Middle frontal gyrus (tissue), 1 donor: ENCODE measurements around the gene ADPGK.
"Not testable (repeated sequence)": the region's sequence is repeated elsewhere in the genome, so short reads cannot be mapped to it uniquely, and the experiment has no call there.

ENCODE experiments used
- DNase-seq: peaks from one replicate; pipeline ENCODE4 v3.0.0-alpha.2; 2015; ENCODE audit warnings: low spot score; ENCODE audit errors: extremely low spot score

ADPGK gene

DNA sequence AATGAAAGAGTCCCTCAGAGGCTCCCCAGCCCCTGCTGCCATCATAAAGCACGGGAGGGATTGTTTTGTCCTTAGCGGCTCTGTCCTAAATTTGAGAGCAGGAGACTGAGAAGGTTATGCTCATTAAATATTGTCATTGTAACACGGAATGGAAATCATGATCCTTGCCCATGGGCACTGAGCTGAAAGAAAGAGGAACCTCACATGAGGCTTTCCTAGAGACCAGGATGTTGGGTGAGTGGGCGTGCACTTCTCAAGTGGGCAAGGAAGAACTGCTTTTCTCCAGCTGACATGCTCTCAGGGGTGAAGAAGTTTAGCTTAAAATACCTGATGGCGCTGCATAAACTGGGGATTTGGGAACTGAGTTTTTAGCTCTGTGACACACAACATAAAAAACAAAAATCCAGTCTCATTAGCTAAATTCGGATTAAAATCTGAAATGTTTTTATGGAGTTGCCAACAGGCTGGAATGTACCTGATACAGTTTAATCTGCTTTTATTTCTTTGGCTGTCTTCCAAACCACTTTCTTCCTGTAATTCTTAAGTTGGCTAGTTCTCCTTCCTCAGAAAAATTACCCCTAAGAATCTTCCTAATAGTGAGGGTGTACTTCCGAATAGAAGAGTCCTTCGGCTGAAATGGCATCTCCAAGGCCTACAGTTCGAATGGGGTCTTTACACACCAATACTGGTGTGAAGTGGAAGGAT lies 31.7 kb downstream of the ADPGK start:
- no peak for DNase-seq

DNA sequence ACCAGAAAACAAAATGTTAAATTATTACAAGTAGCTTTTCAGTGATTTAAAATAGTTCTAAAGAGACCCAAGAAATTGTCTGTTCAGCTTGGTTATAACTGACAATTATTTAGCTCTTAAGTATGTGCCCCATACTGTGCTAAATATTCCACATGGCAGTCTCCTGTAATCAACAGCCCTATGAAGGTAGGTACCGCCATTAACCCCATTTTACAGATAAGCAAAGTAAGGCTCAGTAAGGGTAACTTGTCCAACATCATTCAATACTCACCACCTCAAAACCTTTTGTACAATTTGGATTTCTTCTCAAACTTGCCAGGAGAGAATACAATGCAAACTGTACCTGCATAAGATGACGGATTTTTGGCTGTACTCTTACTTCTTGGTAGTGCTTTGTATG lies 33.9 kb downstream of the ADPGK start:
- DNase-seq = no peak

DNA sequence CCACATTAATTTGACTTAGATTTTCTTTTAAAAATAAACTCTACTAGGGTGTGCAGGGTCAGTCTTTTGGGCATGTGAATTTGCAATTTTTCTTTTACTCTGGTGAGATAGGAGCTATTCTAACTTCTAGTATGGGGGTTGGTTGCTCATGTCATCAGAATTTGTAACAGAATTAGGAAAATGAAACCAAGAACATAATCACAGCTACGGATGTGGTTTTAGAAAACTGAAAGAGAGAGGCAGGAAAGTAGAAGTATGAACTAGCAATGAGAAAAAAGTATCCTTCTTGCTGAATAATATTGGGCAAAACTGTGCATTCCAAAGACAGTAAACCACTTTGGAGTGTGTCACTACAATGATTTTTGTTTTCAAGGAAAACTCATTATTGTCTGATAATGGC lies 43.3 kb downstream of the ADPGK start:
- no peak for DNase-seq

DNA sequence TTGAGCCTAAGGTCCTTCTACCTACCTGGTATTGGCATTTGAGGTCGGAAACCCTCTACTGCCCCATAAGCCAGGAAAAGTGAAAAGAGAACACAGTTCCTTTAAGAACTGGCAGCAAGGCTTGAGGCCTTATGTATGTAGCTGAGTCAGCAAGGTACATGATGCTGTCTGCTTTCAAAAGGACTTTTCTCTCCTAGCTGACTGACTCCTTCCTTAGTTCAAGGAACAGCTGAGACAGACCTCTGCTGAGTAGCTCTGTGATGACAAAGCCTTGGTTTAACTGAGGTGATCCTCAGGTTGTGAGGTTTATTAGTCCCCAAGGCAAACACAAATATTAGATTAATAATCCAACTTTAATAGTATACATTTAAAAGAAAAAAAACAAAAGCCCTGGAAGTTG lies 45.8 kb downstream of the ADPGK start:
- DNase-seq = no peak

DNA sequence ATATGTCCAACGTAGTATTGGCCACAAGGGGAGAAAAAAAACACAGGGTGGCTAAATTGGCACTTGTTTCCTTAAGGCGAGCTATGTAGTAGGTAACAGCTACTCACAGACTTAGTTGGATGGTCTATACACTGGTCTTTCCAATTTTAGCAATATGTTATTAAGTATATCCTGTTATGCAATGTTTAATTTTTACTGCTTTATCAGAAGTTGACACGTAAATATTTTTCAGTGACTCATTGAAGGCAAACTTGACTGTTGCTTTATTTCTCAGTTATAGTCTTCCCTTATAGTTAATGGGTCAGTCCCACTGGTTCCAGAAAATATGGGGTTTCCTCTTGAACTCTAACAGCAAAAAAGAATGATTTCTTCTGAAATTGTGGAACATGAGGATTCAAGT lies 46.5 kb downstream of the ADPGK start:
- DNase-seq = no peak

DNA sequence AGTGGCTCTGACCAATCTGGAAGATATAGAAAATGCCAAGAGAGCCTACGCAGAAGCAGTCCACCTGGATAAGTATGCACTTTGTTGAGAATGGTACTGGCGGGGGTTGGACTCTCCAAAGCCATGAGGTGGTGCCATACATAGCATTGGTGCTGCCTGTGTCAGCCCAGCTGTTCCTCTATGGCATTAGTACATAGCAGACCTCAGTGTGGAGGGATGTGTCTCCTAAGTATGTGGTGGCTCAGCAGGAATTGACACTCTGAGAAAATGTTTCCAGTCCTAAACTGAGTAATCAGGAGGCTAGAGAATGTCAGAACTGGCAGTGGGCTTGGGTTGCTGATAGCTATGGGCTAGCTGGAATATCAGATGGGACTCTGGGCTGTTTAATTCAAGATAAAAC lies 48.4 kb downstream of the ADPGK start:
- DNase-seq = no peak

DNA sequence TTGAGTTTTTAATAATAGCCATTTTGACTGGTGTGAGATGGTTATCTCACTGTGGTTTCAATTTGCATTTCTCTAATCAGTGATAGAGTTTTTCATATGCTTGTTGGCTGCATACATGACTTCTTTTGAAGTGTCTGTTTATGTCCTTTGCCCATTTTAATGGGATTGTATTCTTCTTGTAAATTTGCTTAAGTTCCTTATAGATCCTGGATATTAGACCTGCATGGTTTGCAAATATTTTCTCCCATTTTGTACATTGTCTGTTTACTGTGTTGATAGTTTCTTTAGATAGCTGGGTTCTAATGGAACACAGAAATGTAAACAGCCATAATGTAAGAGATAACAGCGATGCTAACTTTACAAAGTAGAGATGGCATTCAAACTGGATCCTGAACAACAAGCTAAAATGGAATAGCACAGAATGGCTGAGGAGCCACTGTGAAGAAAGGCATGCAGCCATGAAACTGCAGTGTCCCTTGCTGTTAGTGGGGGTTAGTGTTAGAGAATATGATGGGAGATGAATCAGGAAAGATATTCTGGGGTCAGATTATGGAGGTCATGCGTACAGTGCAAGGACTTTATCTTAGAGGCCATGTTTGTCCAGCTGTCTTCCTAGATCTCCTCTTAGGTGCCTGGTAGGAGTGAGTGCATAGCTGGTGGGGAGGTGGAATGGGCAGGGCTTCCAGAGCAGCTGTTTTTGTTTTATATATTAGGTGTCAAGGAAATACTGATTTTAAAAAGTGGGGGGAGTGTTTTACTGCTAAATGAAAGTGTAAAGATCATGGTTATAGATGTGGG lies 49.4 kb downstream of the ADPGK start:
- DNase-seq = no peak

DNA sequence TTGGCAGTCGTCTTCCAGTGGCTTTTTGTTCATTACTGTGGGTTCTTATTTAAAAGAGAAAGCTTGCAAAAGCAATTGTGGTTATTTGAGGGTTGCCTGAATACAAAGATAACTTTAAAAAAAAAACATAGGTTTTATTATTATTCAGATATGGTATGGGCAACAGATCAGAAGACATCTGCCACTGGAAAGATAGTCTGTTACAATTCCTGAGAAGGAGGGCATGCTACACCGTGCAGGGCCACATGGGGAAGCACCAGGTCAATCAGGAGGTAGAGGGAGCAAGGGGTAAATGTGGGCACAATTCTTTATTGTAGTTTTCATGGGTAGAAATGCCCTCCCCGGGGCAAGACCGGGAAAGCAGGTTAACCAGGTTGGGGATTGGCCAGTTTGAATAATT lies 51.0 kb downstream of the ADPGK start:
- DNase-seq = no peak

DNA sequence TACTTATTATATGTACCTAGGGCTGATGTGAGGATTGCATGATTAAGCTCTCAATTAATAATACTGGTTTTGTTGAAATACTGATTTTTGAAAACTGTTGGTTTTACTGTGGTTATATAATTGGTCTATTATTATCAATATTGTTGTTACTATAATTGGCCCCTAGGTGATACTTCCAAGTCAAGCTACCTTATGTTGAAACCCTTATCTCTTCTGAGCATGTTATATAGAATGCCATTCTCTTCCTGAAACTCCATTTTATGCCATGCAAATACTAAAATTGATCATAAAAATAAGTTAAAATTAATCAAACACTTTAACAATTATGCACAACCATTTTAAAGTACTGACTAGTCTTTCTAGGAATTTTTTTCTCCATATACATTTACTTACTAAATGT lies 51.5 kb downstream of the ADPGK start:
- no peak for DNase-seq

DNA sequence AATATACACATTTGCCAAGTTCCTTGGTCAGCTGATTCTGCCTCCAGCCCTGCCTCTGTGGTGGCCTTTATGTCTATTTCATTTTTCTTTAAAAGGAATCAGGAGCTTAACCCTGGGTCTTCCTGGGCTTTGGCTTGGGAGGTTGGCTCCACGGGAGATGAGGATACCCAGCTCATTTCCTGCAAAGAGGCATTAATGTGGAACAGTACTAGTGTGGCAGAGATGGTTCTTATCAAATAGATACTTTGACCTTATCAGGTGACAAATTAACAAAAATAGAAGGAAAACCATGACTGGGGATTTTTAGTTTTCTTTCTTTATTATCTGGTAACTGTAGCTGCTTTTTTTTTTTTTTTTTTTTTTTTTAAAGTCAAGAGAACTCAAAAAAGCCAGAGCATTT lies 54.7 kb downstream of the ADPGK start:
- DNase-seq = no peak

DNA sequence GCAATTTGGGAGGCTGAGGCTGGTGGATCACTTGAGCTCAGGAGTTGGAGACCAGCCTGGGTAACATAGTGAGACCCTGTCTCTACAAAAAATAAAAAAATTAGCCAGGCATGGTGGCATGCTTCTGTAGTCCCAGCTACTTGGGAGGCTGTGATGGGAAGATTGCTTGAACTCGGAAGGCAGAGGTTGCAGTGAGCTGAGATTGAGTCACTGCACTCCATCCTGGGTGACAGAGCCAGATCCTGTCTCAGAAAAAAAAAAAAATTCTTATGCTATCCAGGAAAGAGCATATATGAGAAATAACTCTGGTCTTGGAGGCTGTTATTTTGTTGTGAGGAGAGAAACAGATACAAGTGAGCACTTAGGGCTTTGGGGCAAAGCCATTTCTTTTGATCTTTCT lies 55.3 kb downstream of the ADPGK start:
- not testable (repeated sequence) for DNase-seq

DNA sequence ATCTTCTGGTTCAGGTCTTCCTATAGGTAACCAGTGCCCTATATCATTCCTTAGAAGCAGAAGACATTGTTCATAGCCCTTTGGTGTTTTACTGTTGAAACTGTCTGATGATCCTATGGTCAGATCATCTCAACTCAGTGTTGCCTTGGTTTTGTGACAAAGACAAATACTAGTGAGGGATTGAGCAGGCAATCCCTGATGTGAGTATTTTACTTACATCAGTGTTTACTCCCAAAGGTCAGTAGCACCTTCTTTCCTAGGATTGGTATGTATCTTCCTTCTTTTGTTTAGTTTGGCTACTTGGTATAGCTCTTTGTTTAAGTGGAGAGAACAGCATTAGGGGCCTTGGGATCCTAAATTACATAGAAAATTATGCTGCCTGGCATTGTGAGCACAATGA lies 56.4 kb downstream of the ADPGK start:
- DNase-seq = no peak

DNA sequence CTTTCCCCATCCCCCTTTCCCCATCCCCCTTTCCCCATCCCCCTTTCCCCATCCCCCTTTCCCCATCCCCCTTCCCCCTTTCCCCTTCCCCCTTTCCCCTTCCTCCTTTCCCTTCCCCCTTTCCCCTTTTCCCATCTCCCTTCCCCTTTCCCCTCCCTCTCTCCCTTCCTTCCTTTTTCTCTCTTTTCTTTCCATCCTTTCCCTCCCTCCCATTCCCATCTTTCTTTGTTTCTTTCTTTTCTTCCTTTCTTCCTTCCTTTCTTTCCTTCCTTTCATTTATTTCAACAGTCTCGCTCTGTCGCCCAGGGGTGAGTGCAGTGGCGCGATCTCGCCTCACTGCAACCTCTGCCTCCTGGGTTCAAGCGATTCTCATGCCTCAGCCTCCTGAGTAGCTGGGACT lies 57.7 kb downstream of the ADPGK start:
- not testable (repeated sequence) for DNase-seq

DNA sequence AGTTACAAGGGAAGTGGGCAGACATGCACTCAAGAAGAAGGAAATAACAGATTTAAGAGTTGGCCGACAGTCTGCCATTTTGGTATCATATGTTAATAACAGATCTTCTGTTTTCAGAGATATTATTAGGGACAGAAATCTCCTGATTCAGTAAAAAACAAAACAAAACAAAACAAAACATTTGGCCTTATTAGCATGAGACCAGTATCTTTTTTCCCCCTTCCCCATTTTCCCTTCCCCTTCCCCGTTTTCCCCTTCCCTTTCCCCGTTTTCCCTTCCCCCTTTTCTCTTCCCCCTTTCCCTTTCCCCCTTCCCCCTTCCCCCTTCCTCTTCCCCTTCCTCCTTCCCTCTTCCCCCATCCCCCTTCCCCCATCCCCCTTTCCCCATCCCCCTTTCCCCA lies 58.1 kb downstream of the ADPGK start:
- no peak for DNase-seq

DNA sequence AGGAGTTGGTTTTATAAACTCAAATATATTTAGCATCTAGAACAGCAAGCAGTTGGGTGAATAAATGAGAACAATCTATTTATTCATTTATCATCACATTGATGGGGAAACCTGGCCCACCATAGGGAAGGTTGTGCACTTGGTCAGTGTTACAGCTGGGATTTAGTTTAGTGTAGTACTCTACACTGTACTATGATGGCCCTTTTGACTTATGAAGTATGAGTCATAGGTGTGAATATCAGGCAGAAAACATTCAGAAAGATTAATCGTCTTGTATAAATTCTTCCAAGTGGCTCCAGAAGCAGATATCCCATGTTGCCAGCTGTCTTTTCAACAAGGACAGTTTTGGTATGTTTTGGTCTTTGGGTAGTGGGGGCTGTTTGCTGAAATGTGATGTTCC lies 59.5 kb downstream of the ADPGK start:
- DNase-seq = no peak

DNA sequence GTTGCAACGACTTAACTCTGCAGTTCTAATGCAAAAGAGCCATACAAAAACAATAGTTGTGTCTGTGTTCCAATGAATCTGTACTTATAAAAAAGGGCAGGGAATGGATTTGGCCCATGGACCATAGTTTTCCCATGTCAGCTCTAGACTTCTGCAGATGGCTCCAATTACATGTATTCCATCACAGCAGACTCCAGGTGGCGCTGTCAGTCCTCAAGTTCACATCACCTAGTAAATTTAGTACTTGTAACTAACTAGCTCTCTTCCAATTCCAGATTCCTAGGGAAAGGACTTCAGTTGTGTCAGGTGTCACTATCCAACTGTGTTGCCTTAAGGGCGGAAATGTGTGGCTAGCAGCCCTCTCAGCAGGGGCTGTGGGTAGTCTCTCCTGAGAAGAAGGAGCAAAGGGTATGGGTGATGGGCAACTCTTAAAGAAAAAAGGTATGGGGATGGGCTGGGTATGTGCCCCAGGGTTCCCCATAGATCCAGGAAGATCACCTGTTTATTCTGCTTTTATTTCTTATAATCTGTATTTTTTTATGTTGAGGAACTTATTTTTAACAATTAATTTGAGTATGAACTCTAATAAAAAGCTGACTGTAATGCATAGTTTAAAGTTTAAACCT lies 61.4 kb downstream of the ADPGK start:
- DNase-seq = no peak

DNA sequence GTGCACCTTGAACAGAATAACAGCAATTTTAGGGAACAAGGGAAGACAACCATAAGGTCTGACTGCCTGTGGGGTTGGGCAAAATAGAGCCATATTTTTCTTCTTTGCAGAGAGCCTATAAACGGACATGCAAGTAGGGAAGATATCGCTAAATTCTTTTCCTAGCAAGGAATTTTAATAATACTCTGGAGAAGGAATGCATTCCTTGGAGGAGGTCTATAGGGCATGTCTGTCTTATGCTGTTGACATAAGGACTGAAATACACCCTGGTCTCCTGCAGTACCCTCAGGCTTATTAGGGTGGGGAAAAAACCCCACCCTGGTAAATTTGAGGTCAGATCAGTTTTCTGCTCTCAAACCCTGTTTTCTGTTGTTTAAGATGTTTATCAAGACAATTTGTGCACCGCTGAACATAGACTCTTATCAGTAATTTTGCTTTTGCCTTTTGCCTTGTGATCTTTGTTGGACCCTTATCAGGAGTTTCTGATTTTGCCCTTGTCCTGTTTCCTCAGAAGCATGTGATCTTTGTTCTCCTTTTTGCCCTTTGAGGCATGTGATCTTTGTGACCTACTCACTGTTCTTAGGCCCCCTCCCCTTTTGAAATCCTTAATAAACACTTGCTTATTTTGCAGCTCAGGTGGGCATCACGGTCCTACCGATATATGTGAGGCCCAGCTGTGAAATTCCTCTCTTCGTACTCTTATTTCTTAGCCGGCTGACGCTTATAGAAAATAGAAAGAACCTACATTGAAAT lies 74.8 kb downstream of the ADPGK start:
- DNase-seq = not testable (repeated sequence)

DNA sequence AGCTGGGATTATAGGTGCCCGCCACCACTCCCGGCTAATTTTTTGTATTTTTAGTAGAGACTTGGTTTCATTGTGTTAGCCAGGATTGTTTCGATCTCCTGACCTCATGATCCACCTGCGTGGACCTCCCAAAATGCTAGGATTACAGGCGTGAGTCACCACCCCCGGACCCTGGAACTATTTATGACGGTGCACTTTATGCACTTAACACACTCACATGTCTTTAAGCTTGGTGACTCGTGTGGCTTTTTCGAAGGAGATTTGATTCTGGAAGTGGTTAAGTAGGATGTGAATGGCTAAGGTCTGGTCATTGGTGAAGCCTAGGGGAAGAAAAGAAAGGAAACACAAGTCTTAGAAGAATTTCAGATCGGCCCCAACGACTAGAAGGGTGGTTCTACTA lies 77.3 kb downstream of the ADPGK start:
- DNase-seq = no peak
